Measurements from ENCODE around the gene MDH2. TPM values are rescaled to one million over a fixed set of nuclear protein-coding genes. Genes with fewer than 3 reads are reported as not detected.

Gene MDH2
- total and polyA plus RNA-seq, 8 donors: 138 to 180 (median 156) TPM

DNA sequence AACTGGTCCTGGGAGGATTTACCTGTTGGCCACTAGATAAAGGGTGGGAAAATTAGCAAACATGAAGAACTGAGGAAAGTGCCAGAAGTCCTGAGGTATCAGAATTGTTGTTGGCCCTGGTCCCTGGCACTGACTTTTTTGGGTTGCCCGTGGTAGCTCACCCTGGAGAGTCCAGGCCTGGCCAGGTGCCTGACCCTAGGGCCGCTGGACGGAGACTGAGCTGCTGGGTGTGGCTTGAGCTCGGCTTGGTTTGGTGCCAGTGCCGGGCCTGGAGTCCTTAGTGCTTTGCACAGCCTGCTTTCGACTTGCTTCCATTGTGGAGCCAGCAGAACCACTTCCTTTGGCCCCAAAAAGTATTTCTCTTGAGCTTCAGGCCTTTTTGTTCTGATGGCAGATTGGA, 12.9 kb downstream of the MDH2 start:
- no peak overlapping the region for H3K4me3 ChIP-seq
- no peak for TF ChIP-seq CTCF (IDR thresholded peaks at IDR 0.05)
- H3K36me3 ChIP-seq: peaks cover 0 to 99% of the 10 kb centered on the region in 2 donors
- ATAC-seq (no peak), DNase-seq (no peak)
- H3K27ac ChIP-seq: no peak overlapping the region
- H3K9me3 ChIP-seq: no peaks in the 10 kb centered on the region
- intact Hi-C loops (cut with DNase I): no loop called here
- H3K4me1 ChIP-seq: no peaks in the 10 kb centered on the region
- no peaks in the 10 kb centered on the region for H3K27me3 ChIP-seq

- ATAC-seq (no peak), DNase-seq (no peak)
- intact Hi-C loops (cut with DNase I): no loop called here
- Histone ChIP-seq H3K4me1 (no peaks in the 10 kb centered on the region), H3K27ac (no peak overlapping the region), H3K27me3 (no peaks in the 10 kb centered on the region), H3K36me3 (peaks cover 0 to 100% of the 10 kb centered on the region in 2 donors), H3K9me3 (no peaks in the 10 kb centered on the region), H3K4me3 (no peak overlapping the region)
- TF ChIP-seq CTCF (IDR thresholded peaks at IDR 0.05): no peak
Observed at GRCh38 chr7:76062254-76062653, 14.3 kb downstream of the MDH2 start.

- no peak for DNase-seq
- H3K36me3 ChIP-seq: peaks cover 0 to 98% of the 10 kb centered on the region in 2 donors
Observed at GRCh38 chr7:76063114-76063513, 15.2 kb downstream of the MDH2 start.

DNA sequence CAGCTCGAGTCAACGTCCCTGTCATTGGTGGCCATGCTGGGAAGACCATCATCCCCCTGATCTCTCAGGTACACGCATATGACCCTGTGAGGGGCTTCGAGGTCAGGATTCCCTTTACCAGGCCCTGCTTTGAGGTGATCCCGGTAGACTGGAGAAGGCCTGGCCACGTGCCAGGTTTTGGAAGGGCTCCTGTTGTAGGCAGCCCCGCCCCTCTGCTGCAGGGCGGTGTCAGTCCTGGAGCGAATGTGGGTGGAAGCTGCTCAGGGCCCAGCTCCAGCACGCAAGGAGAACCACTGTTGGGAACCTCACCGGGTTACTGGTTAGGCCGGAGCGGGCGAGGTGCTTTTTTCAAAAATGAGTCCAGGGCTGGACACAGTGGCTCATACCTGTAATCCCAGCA, 15.6 kb downstream of the MDH2 start:
- ATAC-seq: no peak
- no peak for DNase-seq
- Histone ChIP-seq H3K4me1 (no peaks in the 10 kb centered on the region), H3K4me3 (no peak overlapping the region), H3K9me3 (no peaks in the 10 kb centered on the region), H3K36me3 (peaks cover 0 to 94% of the 10 kb centered on the region in 2 donors), H3K27me3 (no peaks in the 10 kb centered on the region), H3K27ac (no peak overlapping the region)
- intact Hi-C loops (cut with DNase I): no loop called here
- TF ChIP-seq CTCF (IDR thresholded peaks at IDR 0.05): no peak

More at GRCh38 chr7:76063114-76063513, 15.2 kb downstream of the MDH2 start:
- H3K9me3 ChIP-seq: no peaks in the 10 kb centered on the region
- no peak overlapping the region for H3K4me3 ChIP-seq
- no peak for ATAC-seq
- TF ChIP-seq CTCF (IDR thresholded peaks at IDR 0.05): no peak
- no peak overlapping the region for H3K27ac ChIP-seq
- intact Hi-C loops (cut with DNase I): no loop called here
- H3K27me3 ChIP-seq: no peaks in the 10 kb centered on the region
- H3K4me1 ChIP-seq: no peaks in the 10 kb centered on the region

- intact Hi-C loops (cut with DNase I): no loop called here
- Histone ChIP-seq H3K9me3 (no peaks in the 10 kb centered on the region), H3K27me3 (no peaks in the 10 kb centered on the region), H3K36me3 (peaks cover 0 to 85% of the 10 kb centered on the region in 2 donors), H3K27ac (no peak overlapping the region), H3K4me3 (no peak overlapping the region), H3K4me1 (peaks cover 0 to 6% of the 10 kb centered on the region in 2 donors)
- no peak for TF ChIP-seq CTCF (IDR thresholded peaks at IDR 0.05)
- DNase-seq (no peak), ATAC-seq (no peak)
Observed at GRCh38 chr7:76064208-76064970, 16.5 kb downstream of the MDH2 start.

All from left lung (tissue), 10 donors.